HTR-8/SVneo (cell line): ENCODE results near the gene LACTB.
A peak's percentile ranks its signal among the peaks of the same experiment; 100 is the strongest.

Source experiments
- DNase-seq: peaks from one replicate; pipeline ENCODE4 v3.0.0; 2011; ENCODE audit warnings: low spot score, mixed read lengths; ENCODE audit not compliant: insufficient read length
- FAIRE-seq: peaks from 2 replicates; lab custom pipeline; 2011; peaks lifted over from hg19 to GRCh38; lab: Jason Lieb, UNC

LACTB gene, protein sequence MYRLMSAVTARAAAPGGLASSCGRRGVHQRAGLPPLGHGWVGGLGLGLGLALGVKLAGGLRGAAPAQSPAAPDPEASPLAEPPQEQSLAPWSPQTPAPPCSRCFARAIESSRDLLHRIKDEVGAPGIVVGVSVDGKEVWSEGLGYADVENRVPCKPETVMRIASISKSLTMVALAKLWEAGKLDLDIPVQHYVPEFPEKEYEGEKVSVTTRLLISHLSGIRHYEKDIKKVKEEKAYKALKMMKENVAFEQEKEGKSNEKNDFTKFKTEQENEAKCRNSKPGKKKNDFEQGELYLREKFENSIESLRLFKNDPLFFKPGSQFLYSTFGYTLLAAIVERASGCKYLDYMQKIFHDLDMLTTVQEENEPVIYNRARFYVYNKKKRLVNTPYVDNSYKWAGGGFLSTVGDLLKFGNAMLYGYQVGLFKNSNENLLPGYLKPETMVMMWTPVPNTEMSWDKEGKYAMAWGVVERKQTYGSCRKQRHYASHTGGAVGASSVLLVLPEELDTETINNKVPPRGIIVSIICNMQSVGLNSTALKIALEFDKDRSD

DNA sequence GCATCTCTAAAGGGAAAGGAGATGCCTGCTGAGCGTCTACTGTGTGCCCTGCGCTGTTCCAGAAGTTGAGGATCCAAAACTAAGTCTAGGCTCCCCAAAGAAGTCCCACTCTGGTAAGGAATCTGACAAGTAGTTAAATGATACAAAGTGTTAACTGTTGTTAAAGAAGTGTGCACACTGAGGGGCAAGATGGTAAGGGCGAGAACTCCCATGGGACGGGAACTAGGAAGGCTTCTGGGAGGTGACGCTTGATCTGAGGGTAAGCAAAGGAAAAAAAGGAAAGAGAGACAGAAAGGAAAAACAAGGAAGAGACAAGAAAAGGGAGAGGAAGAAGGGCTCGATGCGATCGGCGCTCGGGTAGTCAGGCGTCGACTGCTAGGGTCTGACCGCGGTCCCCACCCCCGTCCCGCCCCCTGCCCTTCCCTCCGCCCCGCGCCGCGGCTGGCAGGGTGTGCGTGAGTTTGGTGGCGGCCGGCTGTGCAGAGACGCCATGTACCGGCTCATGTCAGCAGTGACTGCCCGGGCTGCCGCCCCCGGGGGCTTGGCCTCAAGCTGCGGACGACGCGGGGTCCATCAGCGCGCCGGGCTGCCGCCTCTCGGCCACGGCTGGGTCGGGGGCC, at the start of gene LACTB:
TSS of gene LACTB (plus strand) at position 480 of the 620 bp plus-strand sequence. CDS start at position 491, 11 bp downstream.
- DNase-seq (peak; percentile 77), FAIRE-seq (peak; percentile 49)

DNA sequence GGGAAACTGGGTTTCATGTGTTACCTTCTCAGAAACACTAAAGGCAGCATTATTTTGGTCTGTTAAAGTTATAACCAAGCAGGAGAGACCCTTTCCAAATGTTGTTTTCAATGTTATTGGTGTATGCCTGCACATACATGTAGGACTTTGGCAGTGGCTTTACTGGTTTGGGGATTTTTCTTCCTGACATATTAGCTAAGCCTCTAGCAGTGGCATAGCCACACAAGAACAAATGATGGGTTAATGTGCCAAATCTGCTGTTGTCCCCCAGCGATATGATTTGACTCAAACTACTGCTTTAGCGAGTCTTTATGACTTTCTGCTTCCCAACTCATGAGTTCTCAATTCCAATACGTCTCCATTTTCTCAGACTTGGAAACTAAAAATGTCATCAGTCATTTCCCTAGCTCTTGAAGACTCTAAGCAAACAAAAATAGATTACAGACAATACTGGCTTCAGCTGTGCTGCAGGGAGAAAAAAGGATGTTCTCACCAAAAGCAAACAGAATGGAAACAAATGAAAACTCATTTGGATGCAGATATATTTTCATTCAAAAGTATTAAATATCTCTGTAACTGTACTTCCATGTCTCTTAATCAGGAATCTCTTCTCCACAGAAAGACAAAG, 49.5 kb upstream of the LACTB start:
- DNase-seq: no peak
- FAIRE-seq: no peak

- FAIRE-seq (no peak), DNase-seq (no peak)
Observed at GRCh38 chr15:63072809-63073277, 48.8 kb upstream of the LACTB start.

DNA sequence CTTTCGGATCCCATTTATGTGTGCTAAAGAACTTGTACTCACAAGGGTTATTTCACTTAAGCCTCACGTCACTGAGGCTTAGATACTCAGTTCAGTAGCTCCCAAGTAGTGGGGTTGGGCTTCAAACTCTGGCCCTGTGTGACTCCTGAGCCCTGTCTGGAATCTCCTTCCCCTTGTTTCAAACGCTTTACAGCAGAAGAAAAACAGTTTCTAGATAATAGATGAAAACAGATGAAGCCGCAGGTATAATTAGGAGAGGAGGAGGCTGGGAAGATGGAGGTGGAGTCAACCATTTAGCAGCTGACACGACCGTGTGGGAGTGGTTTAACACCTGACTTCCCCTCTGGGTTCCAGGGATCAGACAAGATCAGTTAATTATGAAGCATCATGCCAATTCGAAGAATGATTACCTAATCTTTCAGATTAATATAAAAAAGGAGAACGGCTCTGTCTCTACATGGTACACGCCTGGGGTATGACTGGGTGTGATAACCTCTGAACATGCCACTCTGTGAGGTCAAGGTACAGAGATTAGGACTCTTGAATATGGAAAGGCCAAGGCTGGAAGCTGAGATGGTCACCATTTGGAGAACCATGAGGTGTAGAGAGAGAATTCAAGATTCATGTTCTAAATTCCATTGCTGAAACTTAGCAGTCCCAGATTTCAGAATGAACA, 48.0 kb upstream of the LACTB start:
- no peak for FAIRE-seq
- no peak for DNase-seq

DNA sequence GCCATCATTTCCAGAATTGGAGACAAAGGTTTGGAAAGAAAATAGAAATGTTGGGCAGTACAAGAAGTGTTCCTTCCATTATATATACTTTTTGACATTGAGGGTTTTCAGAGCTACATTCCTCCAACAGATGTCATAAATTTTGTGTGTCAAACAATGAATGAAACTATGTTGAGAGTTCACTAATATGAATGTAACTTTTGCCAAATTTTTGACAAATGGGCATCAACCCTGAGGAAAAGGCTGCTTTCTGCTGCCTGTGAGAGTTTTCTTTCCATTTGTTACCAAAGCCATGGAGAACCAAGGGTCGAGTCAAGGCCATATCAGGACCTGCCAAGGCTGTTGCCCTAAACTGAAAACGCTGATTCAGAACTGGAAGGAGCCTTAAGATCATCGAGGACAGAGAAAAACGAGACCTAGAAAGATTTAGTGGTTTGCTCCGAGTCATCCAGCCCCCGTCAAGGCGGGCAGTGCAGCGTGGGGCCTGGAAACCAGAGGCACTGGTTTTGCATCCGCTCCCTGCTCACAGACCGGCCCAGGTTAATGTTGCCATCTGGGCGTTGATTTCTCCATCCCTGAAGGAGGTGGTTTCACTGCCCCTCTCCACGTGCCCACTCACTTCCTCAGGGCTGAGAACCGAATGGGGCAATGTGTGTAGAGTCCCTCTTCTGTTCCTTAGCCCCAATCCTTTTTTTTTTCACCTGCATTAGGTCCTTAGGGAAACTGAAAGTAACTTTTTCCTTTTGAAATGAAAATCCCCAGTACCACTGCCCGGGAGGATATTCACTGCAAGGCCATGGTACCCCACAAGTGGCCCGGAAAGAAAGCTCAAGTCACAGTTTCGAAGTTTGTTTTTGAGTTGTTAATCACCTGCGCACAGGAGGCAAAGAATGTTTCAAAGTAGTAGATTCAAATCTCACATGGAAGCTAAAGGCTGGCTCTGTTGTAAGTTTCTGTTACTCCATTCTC, 46.4 kb upstream of the LACTB start:
- no peak for DNase-seq
- FAIRE-seq: no peak

- DNase-seq (no peak), FAIRE-seq (no peak)
Observed at GRCh38 chr15:63075984-63076713, 45.5 kb upstream of the LACTB start.

DNA sequence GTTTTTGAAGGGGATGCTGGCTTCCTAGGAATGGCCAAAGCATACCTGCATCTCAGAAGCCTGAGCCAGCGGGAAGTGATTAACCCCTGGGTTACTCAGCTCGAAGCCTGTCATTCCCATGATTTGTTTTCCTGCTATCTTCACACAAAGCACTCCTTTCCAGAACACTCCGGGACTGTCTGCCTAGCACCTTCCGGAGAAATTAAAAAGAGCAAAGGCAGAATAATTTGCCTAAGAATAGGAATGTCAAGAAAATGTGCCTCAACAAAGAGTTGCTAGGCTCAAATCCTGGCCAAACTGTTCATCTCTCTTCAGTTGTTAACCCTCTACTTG, 45.0 kb upstream of the LACTB start:
- DNase-seq: no peak
- no peak for FAIRE-seq

- DNase-seq: no peak
- FAIRE-seq: no peak
Observed at GRCh38 chr15:63077952-63078351, 43.7 kb upstream of the LACTB start.

- FAIRE-seq (peak; percentile 46), DNase-seq (no peak)
Observed at GRCh38 chr15:63079947-63080626, 41.6 kb upstream of the LACTB start.

DNA sequence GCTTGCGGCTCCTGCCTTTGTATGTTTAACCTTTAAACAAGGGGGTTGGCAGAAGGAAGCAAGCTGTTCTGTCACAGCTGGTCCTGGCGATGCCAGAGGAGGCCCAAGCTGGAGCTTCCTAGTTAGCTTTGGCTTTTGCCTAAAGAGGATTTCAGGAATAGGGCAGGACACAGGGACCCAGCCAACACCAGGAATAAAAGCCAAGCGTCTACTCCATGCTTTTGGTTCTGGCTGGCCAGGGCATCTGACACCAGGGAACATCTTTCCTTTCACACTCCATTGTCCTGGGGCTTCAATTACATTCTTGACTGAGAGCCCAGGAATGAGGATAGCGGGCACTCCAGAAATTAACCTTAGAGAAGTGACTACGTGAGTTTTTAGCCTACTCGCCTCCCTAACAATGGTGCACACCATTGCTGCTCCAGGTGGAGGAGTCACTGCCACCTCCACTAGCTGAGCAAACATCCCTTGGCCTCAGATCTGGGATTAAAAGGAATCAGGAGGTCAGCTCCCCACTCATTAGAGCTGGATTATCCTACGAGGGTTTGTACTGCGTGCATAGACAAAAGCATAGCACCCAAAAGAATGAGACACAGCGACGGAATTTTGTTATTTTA, 40.9 kb upstream of the LACTB start:
- DNase-seq (no peak), FAIRE-seq (no peak)

DNA sequence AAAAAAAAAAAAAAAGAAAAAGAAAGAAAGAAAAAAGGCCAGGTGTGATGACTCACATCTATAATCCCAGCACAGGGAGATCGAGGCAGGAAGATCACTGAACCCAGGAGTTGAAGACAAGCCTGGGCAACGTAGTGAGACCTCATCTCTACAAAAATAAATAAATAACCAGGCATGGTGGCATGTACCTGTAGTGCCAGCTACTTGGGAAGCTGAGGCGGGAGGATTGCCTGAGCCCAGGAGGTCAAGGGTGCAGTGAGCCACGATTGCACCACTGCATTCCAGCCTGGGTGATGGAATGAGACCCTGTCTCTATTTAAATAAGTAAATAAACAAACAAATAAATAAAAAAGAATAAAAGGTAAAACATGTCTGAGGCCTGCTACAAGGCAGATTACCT, 39.3 kb upstream of the LACTB start:
- DNase-seq (no peak), FAIRE-seq (no peak)

DNA sequence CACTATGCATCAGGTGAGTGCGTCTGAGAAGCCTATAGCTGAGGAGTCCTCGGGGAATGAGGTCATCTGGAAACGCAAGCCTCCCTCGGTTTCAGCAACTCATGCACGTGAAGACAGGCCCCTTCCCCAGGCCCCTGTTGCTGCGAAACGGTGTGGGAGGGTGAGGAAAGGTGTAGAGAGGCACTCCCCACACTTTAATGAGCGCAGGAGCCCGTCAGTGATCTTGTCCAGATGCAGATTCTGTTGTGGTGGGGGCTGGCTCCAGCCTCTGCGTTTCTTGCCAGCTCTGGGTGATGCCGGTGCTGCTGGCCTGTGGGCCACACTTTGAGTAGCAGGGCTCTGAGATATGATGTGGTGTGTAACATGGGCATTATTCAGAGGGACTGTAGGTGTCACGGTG, 38.6 kb upstream of the LACTB start:
- FAIRE-seq: no peak
- no peak for DNase-seq

GRCh38 chr15:63083541-63083940, 38.1 kb upstream of the LACTB start:
- DNase-seq (no peak), FAIRE-seq (no peak)

GRCh38 chr15:63084806-63085205, 36.9 kb upstream of the LACTB start:
- FAIRE-seq (no peak), DNase-seq (no peak)

DNA sequence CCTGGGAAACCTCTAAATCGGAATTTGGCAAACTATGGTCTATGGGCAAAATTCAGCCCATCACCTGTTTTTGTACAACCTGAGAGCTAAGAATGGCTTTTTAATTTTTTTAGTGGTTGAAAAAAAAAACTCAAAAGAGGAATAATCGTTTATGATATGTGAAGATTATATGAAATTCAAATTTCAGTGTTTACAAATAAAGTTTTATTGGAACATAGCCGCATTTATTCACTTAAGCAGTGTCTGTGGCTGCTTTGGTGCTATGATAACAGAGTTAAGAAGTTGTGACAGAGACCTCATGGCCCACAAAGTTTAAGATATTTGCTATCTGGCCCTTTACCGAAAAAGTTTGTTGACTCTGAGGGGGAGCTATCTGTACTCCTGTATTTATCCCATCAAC, 36.4 kb upstream of the LACTB start:
- DNase-seq (no peak), FAIRE-seq (no peak)

DNA sequence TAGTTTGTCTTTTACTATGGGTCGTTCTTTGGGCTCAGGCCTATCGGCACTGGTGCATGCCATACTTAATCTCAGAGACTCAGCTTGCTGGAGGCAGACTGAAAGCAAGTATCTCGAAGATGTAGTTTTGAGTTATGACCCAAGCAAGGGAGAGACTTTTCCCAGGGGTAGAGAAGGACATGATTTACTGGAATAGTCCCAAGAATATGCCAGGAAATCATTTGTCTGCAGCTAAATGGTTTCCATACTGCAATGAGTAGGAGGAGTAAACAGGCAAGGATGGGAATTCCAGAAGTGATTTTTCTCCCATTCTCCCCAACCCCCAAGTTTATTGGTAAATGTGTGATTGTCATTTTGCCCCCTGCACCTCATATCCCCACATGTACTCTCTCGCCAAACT, 35.4 kb upstream of the LACTB start:
- peak; percentile 34 for DNase-seq
- FAIRE-seq: no peak

DNA sequence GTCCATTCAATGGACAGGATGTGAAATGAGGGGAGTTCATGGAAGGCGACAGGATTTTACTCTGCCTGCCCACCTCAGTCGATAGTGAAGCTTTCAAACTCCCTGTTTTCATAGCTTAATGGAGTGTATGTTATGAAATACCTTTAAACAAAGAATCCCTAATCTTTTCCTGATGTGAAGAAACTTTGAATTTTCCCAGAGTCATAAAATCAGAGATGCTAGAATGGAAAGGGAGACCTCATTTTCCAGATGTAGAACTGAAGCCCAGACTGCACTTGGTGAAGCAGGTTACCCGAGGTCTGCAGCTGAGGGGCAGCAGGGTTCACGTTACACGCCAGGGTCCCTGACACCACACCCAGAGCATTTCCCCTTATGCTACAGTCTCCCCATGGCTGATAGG, 34.7 kb upstream of the LACTB start:
- no peak for FAIRE-seq
- DNase-seq: no peak
